Astrocyte (in vitro differentiated cells and primary cell): ENCODE data around the gene SEC63.
"Not testable (repeated sequence)": the region's sequence is repeated elsewhere in the genome, so short reads cannot be mapped to it uniquely, and the experiment has no call there.

Experiments used
- CTCF ChIP-seq: IDR thresholded peaks from 2 replicates; pipeline ENCODE4 v1.5.1; 2011; ENCODE audit warnings: low read depth, mild to moderate bottlenecking, inconsistent platforms, low read length, moderate library complexity; ENCODE audit not compliant: insufficient read depth
- EZH2 ChIP-seq: IDR thresholded peaks from 2 replicates; pipeline ENCODE4 v1.6.1; 2012; ENCODE audit warnings: mild to moderate bottlenecking, low read length, inconsistent platforms; ENCODE audit not compliant: insufficient read depth

GRCh38 chr6:107926697-107927544 is 31.1 kb downstream of the SEC63 start:
- not testable (repeated sequence) for TF ChIP-seq CTCF, EZH2
